Suprapubic skin (tissue), 4 donors: ENCODE data around the gene SMIM36.

Experiments used
- CTCF ChIP-seq, 2 donors: fragments of 200-600 bp in 1 of 2; fragments of 450-650 bp in 1 of 2; sonication (generic) in 1 of 2; IDR thresholded peaks; one replicate each; pipeline ENCODE4 v1.5.1; 2016 to 2019; ENCODE audit warnings: antibody characterized with exemption in 2 of 2, mild to moderate bottlenecking in 1 of 2, moderate library complexity in 1 of 2
- EP300 ChIP-seq: sonication (generic); formaldehyde crosslinking; IDR thresholded peaks from one replicate; pipeline ENCODE4 v1.6.1; 2017; ENCODE audit warnings: antibody characterized with exemption
- POLR2A ChIP-seq, 2 donors: fragments of 450-650 bp; IDR thresholded peaks; one replicate each; pipeline ENCODE4 v1.6.1; 2017; ENCODE audit warnings: antibody characterized with exemption in 2 of 2, mild to moderate bottlenecking in 2 of 2, moderate library complexity in 2 of 2
- POLR2AphosphoS5 ChIP-seq, 3 donors: sonication (generic); formaldehyde crosslinking; IDR thresholded peaks; one replicate each; pipeline ENCODE4 v1.6.1; 2017; ENCODE audit warnings: antibody characterized with exemption in 3 of 3

- TF ChIP-seq CTCF (IDR thresholded peaks at IDR 0.05) (no peak), POLR2A (IDR thresholded peaks at IDR 0.05) (no peak), POLR2AphosphoS5 (IDR thresholded peaks at IDR 0.05) (no peak), EP300 (no peak)
Measured at GRCh38 chr17:55433629-55434422, 77.4 kb downstream of the SMIM36 start.
